ENCODE results near the gene ATP5PD.
"Not testable (repeated sequence)": the region's sequence is repeated elsewhere in the genome, so short reads cannot be mapped to it uniquely, and the experiment has no call there.

ATP5PD gene

DNA sequence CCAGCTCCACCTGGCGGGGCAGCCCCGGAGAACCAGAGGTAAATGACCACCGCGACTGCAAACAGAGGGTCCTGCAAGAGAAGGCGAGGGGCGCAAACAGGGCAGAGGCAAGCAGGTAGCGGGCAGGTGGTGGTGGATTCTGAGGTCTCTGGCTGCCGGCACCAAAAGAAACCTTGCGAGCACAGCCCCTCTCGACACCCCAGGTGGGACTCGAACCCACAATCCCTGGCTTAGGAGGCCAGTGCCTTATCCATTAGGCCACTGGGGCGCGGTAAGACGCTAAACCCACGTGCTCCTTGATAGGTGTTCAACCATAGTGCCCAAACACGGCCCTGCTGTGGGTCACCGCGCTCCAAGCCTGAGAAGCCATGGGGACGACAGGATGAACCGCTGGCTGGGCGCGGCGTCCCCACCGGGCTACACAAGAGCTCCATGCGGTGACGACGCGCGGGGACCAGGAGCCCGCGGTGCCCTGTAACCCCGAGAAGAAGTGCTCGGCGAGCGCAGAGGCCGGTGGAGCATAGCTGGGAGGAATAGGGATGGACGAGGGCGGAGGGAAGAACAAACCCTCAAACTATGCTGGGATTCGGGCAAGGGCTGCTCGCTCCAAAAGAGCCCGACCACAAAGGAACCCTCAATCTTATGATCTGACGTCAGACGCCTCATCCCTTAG is 12.4 kb downstream of the ATP5PD start:
- DNase-seq (ENCODE audit: low read depth), result peak; percentile 88
- peak overlapping the region; percentile 76 for H3K4me3 ChIP-seq (ENCODE audit: low read length)
- TF ChIP-seq, protein P1, sequence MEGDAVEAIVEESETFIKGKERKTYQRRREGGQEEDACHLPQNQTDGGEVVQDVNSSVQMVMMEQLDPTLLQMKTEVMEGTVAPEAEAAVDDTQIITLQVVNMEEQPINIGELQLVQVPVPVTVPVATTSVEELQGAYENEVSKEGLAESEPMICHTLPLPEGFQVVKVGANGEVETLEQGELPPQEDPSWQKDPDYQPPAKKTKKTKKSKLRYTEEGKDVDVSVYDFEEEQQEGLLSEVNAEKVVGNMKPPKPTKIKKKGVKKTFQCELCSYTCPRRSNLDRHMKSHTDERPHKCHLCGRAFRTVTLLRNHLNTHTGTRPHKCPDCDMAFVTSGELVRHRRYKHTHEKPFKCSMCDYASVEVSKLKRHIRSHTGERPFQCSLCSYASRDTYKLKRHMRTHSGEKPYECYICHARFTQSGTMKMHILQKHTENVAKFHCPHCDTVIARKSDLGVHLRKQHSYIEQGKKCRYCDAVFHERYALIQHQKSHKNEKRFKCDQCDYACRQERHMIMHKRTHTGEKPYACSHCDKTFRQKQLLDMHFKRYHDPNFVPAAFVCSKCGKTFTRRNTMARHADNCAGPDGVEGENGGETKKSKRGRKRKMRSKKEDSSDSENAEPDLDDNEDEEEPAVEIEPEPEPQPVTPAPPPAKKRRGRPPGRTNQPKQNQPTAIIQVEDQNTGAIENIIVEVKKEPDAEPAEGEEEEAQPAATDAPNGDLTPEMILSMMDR (IDR thresholded peaks at IDR 0.05; ENCODE audit: insufficient read depth, low read depth, low read length, missing control alignments), result peak; percentile 26

DNA sequence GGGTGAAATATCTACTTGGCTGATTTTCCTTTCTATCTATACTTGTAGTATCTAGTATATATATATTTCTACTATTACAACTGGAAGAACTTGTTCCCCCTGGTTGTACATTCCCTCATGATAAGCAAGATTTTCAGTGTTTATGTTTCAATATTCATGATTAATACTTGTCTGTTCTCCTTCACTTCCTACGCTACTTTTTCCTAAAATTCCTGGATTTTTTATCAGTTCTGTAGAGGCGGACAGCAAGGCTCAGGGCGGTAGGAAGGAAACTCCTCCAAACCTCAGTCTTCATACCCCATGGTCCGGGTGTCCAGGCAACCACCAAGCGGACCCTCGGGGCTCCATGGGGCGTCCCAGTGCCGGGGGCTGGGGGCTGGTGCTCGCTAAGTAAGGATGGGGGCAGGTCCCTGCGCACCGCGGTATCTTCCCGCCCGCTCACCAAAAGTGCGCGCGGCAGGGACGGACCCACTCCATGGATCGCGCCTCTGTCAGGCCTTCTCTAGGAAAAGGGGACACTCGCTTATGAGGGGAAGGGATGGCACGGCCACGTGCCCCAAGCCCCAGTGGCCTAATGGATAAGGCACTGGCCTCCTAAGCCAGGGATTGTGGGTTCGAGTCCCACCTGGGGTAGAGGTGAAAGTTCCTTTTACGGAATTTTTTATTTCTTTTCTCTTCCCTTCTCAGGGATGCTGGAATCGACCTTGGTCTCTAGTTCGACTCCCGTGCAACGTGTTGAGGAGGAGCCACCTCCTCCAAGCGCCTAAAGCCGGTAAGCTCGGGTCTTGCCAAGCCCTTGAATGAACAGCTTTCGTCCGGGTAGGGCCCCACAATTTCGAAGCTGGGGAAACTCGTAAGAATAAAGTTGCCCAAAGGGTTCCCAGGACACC is 13.2 kb downstream of the ATP5PD start:
- TF ChIP-seq, protein P1 (IDR thresholded peaks at IDR 0.05; ENCODE audit: insufficient read depth, low read depth, low read length, missing control alignments), result no peak
- peak; percentile 87 for DNase-seq (ENCODE audit: low read depth)
- H3K4me3 ChIP-seq (ENCODE audit: low read length), result peak overlapping the region; percentile 76

DNA sequence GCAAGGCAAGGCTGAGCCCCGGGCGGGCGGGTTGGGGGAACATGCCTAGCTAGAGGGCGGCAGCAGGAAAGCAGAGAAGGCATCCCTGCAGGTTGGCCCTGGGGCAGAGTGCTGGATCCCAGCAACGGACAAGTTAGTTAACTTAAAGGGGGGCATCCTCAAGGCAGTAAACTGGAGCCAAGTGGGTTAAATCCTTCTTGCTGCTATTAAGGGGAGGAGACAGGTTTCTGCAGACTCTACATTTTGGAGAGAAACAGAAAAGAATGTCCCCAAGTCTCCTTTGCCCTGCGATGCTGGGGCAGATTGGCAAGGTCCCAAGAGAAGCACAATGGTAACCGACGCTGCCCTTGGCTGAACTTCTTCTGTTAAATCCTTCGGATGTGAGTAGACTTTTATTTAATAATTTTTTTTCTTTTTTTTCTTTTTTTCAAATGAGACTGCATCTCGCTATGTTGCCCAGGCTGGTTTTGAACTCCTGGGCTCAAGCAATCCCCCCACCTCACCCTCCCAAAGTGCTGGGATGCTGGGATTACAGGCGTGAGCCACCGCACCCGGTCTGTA is 14.0 kb downstream of the ATP5PD start:
- TF ChIP-seq, protein P1 (IDR thresholded peaks at IDR 0.05; ENCODE audit: insufficient read depth, low read depth, low read length, missing control alignments), result no peak
- H3K4me3 ChIP-seq (ENCODE audit: low read length), result peak overlapping the region; percentile 76
- no peak for DNase-seq (ENCODE audit: low read depth)

DNA sequence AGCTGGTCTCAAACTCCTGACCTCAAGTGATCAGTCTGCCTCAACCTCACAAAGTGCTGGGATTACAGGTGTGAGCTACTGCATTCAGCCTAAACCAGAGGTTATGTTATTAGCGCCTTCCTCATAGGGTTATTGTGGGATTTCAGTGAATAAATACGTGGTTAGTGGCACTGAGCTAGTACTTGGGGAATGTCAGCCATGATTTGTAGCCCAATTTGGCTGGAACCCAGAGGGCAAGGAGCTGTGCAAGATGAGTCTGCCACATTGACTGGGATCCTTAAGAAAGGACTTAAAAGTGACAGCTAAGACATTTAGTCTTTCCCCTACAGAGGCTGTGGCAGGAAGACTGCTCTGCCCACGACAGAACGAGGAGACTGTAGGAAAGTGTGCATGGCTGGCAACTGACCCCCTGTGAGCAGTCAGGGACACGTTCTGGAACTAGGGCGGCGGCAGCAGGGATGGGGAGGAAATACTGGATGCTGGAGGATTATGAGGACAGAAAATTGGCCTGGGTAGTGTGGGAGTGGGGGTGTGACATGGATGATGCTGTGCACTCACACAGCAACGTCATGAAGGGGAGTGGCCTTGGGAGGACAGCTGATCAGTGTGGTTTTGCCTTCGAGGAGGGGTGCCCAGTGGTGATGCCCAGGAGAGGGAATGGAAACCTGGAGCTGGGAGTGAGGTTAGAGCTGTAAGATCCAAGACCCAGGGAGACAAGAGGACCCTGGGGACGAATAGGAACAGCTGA is 14.6 kb downstream of the ATP5PD start:
- peak; percentile 73 for DNase-seq (ENCODE audit: low read depth)
- no peak overlapping the region for H3K4me3 ChIP-seq (ENCODE audit: low read length)
- TF ChIP-seq, protein P1 (IDR thresholded peaks at IDR 0.05; ENCODE audit: insufficient read depth, low read depth, low read length, missing control alignments), result no peak

DNA sequence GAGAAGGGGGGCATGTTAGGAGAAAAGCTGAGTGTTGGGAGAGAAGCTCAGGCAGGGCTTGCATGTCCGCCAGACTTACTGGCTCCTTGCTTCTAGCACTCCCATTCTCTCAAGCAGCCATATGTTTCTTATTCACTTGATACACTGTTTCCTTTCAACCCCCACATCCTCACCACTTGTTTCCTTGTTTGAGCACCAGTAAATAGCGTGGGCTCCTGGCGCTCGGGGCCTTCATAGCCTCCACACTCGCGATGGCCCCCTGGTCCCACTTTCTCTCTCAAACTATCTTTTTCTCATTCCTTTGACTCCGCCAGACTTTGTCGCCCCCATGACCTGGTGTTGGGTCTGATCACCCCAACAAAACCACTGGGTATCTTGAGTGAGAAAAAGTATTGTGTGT is 16.6 kb downstream of the ATP5PD start:
- no peak overlapping the region for H3K4me3 ChIP-seq (ENCODE audit: low read length)
- TF ChIP-seq, protein P1 (IDR thresholded peaks at IDR 0.05; ENCODE audit: insufficient read depth, low read depth, low read length, missing control alignments), result no peak
- no peak for DNase-seq (ENCODE audit: low read depth)

DNA sequence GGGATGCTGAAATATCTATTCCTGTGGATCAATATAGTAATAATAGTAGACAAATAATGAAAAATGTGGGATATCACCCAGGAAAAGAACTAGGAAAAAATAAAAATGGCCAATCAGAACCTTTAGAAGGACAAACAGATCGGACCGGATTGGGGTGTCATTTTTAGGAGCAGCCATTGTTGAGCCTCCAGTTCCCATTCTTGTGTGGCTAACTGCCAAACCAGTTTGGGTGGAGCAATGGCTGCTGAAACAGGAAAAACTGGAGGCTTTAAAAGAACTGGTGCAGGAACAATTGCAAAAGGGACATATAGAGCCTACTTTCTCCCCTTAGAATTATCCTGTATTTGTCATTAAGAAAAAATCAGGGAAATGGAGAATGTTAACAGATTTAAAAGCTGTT is 20.1 kb downstream of the ATP5PD start:
- DNase-seq (ENCODE audit: low read depth), result peak; percentile 68
- H3K4me3 ChIP-seq (ENCODE audit: low read length), result not testable (repeated sequence)

DNA sequence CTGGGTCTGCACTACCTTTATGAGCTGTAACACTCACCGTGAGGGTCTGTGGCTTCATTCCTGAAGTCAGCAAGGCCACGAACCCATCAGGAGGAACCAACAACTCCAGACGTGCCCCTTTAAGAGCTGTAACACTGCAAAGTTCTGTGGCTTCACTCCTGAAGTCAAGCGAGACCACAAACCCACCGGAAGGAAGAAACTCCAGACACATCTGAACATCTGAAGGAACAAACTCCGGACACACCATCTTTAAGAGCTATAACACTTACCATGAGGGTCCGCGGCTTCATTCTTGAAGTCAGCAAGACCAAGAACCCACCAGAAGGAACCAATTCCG is 21.4 kb downstream of the ATP5PD start:
- H3K4me3 ChIP-seq (ENCODE audit: low read length); DNase-seq (ENCODE audit: low read depth): not testable (repeated sequence)

Data from epithelial cell of esophagus (primary cell).